GM18909 (cell line): Measurements from ENCODE around the gene SARNP.
"Not testable (repeated sequence)": the region's sequence is repeated elsewhere in the genome, so short reads cannot be mapped to it uniquely, and the experiment has no call there.

ENCODE experiments used
- ATAC-seq: cut with Tn5 transposase; IDR thresholded peaks from one replicate; pipeline ENCODE4 v1.9.1; 2021; ENCODE audit warnings: mild to moderate bottlenecking; ENCODE audit not compliant: unreplicated experiment, poor library complexity

SARNP gene, protein sequence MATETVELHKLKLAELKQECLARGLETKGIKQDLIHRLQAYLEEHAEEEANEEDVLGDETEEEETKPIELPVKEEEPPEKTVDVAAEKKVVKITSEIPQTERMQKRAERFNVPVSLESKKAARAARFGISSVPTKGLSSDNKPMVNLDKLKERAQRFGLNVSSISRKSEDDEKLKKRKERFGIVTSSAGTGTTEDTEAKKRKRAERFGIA

DNA sequence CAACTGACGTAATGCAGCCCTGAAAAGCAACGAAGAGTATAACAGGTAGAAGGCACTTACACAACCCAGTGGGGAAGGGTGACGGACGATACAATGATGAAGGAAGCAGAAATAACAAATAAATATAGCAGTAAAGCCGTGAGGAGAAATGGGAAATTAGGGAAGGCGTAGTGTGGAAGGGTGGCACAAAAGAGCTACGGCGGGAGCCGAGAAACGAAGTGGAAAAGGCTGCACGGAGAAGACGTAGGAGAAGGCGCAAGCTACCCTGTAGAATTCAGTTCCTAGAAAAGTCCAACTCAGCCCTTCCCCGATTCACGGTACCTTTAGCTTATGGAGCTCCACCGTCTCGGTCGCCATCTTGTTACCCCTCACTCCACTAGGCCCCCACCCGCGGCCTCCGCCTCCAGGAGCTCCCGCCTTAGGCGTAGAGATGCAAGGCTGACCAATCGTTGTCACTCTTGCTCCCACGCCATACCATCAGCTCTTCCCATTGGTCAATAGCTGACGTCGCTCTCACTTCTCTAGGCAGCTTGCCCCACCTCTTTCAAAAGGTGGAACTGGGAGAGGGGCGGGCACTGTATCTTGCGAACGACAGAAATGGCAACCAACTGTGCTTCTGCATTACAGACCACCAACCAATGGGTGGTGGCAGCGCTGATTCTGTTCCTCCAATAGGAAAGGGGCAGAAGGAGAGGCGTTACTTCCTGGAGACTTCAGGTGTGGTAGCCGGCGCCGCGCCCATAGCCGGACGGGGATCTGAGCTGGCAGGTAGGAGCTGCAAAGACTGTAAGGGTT lies at the start of gene SARNP, which contains the start of gene ORMDL2:
SARNP (minus strand) TSS at position 380 of the 795 bp plus-strand sequence; CDS start at position 357, 23 bp downstream.
ORMDL2 (plus strand) TSS at position 697 of the 795 bp plus-strand sequence. CDS start 959 bp downstream, outside the sequence.
- ATAC-seq: peak; percentile 97

DNA sequence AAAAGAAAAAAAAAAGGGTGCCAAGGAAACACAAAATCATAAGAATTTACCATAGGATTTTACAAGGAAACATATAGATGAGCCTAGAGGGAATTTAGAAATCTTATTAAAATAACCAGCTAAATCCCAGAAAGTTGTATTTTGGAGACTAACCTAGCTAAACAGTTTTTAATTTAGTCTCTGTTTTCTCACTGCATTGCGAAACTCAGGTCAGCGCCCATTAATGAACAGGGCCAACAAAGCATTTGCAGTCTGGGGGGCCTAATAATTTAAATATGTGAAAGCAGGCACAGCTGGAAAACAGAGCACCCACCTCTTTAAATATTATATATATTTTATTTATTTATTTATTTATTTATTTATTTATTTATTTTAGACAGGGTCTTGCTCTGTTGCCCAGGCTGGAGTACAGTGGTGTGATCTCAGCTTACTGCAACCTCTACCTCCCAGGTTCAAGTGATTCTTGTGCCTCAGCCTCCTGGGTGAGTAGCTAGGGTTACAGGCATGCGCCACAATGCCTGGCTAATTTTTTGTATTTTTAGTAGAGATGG lies 49.0 kb upstream of the SARNP start:
- ATAC-seq: not testable (repeated sequence)

DNA sequence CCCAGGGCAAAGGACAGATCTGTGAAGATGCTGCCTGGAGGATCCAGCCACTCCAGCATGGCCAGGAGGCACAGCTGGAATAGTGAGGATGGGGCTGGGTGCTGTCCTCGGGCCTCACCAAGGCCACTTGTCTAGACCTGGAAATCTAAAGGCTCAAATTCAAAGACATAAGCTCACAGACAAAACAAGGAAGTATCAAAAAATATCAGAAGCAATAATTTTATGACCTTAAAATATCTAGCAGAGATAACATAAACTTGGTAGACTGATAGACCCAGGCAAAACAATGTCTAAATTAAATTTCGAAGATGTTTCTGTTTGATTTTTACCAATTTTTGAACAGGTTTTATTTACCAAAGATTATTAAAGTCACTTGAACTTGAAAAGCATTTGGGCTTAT lies 47.8 kb upstream of the SARNP start:
- no peak for ATAC-seq

DNA sequence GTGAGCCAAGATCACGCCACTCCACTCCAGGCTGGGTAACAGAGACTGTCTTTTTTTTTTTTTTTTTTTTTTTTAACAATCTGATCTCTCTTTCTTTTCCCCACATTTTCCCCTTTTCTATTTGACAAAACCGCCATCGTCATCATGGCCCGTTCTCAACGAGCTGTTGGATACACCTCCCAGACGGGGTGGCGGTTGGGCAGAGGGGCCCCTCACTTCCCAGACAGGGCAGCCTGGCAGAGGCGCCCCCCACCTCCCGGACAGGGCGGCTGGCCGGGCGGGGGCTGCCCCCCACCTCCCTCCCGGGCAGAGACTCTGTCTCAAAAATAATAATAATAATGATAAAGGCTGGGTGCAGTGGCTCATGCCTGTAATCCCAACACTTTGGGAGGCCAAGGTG lies 45.4 kb upstream of the SARNP start:
- not testable (repeated sequence) for ATAC-seq

DNA sequence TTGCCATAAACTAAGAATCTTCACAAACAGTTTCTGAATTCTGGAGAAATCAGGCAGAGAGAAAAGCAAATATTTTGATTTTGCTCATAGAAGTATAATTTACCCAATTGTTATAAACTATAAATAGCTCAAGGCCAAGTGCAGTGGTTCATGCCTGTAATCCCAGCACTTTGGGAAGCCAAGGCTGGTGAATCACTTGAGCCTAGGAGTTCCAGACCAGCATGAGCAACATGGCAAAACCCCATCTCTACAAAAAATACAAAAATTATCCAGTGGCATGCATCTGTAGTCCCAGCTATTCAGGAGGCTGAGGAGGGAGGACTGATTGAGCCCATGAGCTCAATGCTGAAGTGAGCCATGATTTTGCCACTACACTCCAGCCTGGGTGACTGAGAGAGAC lies 44.8 kb upstream of the SARNP start:
- no peak for ATAC-seq

DNA sequence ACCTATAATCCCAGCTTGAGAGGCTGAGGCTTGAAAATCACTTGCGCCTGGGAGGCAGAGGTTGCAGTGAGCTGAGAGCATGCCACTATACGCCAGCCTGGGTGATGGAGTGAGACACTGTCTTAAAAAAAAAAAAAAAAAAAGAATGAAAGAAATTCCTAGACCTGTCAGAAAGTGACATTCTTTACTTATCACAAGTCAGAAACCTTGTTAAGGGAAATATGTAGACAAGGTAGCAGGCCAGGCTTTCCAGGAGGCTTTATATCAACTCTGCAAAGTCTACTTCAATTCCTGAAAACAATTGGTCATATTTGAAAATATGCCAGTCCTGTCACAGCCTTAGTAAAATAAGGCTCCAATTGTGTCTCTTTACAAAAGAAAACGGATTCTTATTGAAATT lies 44.3 kb upstream of the SARNP start:
- ATAC-seq: no peak

DNA sequence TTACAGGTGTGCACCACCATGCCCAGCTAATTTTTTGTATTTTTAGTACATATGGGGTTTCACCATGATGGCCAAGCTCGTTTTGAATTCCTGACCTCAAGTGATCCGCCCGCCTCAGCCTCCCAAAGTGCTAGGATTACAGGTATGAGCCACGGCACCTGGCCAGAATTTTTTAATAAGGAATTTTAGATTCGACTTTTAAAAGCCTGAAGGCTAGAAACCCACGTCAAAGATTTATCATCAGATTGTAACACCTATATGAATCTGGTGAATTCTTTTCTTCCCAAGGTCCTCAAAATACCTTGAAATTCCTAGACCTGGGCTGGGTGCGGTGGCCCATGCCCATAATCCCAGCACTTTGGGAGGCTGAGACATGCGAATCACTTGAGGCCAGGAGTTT lies 43.9 kb upstream of the SARNP start:
- ATAC-seq: no peak

DNA sequence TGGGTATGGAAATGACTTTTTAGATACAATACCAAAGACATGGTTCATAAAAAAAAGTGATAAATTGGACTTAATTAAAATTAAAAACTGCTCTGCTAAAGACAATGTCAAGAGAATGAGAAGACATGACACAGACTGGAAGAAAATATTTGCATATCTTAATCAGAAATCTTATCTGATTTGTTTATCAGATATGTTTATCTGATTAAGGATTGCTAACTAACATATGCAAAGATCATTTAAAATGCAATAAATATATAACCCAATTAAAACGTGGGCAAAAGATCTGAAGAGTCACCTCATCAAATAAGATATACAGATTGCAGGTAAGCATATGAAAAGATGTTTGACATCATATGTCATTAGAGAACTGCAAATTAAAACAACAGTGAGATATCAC lies 35.2 kb upstream of the SARNP start:
- ATAC-seq: no peak

DNA sequence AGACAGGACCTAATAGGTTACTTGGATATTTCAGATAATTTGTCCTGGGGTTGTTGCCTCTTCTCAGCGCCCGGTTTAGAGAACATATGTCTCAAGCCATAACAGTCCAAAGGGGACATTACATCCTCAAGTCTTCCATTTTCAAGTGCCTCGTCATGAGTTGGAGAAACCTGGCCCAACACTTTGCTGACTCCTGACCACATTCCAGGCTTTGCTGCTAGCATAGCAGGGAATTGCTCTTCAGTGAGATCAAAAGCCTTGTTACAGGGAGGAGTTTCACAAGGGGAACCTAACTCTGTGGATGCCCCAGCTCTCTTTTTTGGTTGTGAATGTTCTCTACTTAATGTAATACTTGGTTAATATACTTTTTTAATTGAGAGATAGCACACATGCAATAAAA lies 33.4 kb upstream of the SARNP start:
- ATAC-seq: no peak

DNA sequence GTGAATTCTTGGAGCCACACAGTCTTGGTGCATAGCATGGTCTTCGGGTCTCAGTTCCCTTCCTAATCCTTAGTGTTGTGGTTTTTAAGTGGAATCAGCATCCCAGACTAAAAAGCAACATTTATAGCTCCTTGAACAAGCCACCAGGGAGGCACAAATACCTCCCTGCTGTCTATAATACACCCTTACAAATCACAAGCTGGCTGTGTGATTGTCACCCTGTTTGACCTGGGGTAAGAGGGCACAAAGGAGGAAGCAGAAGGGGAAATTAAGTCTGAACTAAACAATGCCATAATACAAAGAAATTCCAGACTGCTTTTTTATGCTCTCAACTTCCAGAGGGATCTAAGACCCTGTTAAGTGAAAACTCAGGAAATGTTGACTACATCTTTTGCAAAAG lies 32.9 kb upstream of the SARNP start:
- no peak for ATAC-seq

DNA sequence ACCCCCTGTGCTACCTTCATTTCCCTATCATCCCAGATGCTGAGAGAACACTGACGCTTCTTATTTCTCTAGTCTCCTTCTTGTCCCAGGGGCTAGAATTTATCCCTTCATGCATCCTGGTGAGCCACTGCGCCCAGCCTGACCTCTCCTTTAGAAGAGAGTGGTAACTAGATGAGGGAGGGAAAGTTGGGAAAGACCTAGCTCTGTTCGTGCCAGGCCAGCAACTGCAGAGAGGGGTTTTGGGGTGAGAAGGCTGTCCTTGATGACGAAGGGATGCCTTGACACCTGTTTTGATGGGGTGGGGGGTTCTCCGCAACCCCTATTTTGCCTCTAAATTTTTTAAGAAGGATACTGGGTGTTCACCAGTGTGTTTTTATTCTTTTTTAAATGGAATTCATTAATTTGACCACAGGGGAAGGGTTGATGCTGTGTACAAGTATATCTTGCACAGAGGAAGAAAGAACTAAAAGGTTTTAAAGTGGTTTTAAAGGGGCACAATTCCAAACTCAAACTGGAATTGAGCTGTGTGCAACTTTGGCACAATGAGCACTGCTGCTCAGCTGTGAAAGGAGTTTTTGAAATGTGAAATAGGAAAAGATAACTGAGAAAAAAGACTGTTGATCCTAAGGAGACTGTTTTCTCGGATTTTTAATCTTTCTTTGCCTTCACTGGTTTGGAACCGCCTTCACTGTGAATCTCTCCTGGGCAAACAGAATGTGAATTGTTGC lies 32.3 kb upstream of the SARNP start:
- no peak for ATAC-seq

DNA sequence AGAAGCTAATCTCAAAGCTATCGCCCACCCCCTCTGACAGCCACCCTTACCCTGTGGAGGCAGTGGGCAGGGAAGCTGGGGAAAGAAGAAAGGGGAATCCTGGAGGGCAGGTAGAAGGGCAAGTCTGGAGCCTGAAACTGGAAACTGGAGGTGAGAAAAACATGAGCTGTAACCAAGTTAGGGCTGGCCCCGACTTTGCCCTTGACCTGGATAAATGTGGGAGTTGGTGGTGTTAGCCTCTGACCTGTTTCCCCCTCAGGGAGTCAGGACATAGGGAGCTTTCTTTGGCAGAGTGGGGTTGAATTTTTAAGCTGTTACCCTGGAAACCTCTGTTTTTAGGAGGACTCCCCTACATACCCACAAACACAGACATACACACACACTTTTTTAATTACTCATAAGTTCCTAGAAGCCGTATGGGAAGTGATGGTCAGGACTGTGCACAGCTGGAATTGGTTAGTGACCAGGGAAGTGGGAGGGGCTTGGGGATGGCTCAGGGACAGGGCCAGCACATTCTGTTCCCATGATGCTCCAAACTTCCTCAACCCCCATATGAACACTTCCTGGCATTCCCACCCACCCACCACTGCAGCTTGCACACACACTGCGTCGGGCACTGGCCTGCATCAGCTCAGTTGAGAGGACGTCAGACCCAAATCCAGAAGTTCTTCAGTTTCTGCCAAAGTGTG lies 30.2 kb upstream of the SARNP start:
- no peak for ATAC-seq

DNA sequence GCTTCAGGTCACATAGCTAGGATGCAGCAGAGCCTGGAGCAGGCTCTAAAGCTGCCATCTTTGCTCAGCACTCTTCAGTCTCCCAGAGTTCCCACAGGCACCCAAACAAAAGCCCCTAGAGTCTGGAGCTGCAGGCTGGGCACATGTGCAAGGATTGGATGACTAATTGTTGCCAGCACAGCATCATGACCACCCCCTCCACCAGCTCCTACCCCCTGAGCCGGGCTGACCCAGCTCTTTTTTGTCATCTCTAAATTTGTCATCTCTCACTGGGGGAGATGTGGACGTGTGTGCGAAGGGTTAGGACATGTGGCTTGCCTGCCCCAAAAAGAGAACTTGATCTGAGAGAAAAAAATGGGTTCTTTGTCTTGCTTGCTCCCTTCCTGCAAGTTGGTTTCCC lies 29.5 kb upstream of the SARNP start:
- ATAC-seq: no peak

DNA sequence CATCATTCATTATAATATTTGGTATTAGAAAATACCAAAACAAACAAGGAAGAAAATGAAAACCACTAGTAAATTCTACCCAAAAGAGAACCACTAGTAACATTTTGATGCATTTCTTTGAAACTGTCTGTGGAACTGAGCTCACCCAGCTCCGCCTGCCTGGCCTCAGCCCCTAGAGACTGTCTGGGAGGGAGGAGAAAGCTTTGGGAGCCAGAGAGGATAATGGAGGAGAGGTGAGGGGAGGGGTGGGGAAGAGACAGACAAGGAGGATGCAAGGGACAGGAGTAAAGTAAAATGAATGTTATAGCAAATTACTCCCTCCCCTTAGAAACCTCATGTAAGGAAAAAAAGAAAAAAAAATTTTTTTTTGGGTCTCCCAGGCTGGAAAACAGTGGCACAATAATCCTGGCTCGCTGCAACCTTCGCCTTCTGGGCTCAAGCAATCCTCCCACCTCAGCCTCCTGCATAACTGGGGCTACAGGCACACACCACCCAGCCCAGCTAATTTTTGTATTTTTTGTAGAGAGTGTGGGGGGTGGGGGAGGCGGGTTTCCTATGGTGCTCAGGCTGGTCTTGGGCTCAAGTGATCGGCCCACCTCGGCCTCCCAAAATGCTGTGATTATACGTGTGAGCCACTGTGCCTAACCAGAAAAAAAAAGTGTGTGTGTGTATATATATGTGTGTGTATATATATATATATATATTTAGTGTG lies 28.4 kb upstream of the SARNP start:
- no peak for ATAC-seq

DNA sequence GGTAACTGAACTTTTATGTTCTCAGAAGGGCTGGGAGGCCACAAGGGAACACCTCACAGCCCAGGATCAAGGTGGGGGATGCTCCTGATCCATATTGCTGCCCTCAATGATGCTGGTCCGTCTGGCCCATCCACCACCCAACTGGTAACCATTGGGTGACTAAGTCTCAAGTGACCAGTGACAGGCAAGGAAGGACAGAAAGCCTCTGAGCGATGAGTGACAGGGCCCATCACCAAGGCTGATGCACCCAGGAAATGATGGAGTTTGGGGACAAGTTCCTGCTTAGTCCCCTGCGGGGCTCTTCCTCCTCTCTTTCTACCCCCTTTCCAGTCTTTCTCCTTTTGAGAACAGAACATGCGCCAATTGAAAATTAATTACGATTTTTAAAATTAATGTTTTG lies 27.8 kb upstream of the SARNP start:
- no peak for ATAC-seq

DNA sequence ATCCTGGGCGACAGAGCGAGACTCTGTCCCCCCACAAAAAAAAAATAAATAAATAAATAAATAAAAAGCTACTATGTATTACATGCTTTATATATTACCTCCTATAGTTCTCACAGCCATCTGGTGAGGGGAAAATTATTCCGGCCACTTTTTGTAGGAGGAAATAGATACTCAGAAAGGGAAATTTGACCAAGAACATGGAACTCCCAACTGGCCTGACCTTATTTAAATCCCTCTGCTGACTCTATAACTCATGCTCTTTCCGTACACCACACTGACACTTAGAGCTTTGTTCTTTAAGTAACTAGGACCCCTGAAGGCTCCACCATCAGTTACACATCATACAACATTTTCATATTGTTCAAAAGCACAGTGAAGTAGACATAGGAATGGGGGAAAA lies 27.4 kb upstream of the SARNP start:
- ATAC-seq: no peak

DNA sequence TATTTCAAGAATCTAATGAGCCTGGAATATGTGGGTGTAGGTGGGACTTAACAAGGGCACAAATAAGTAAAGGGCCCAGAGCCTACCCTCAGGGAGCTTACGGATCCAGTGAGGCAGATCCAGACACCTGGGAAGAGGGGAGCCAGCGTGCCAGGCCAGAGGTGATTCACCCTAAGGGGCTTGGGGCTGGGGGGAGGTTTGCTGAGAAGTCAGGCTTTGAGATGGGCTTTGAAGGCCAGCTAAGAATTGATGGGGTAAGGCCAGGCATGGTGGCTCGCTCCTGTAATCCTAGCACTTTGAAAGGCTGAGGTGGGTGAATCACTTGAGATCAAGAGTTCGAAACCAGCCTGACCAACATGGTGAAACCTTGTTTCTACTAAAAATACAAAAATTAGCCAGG lies 25.9 kb upstream of the SARNP start:
- no peak for ATAC-seq

DNA sequence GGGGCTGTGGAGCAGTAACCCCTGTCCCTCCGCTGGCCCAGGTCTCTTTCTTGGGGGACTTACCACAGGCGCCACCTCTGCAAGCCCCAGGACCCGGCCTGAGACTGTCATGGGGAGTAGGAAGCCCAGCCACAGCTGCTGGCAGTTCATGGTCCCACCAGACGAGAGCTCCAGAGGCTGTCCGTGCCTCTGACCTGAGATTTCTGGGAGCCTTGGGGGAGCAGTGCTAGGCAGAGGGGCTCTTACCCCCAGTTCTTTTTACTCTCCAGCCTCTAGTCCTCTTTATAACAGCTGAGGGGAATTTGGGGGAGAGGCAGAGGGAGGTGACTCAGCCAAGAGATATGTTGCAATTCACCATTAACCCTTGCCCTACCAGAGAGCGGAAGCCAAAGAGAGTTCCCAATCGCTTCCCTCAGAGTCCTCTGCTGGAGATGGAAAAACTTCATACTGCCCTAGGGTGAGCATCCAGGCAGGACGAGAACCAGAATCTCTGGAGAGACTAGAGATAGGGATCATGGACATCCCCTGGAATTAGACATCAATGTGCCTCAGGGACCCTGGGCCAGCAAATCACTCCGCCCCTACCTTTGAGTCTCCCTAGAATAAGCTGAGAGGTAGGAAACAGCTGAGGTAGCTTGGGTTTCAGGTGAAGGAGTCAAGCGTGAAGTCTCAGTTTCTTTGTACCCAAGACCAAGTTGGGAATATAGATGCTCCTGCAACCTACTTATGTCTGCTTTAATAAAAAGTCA lies 25.3 kb upstream of the SARNP start, which contains the start of gene MMP19:
MMP19 (minus strand) TSS at position 256 of the 749 bp plus-strand sequence; CDS start at position 150, 106 bp downstream.
- no peak for ATAC-seq
